OCI-LY1 (cell line): ENCODE results near the gene TMEM140.
A peak's percentile ranks its signal among the peaks of the same experiment; 100 is the strongest.

ENCODE experiments used
- H2AFZ ChIP-seq: fragments of 200-600 bp; sonication (generic), shearing (Covaris generic); 2 replicates; pipeline ENCODE4 v1.6.0; 2014; ENCODE audit warnings: antibody characterized with exemption, mild to moderate bottlenecking, low read length
- H3F3A ChIP-seq: fragments of 200-600 bp; sonication (generic), shearing (Covaris generic); 2 replicates; pipeline ENCODE4 v1.6.0; 2014; ENCODE audit warnings: mild to moderate bottlenecking, antibody characterized with exemption, low read length, moderate library complexity; ENCODE audit not compliant: insufficient read depth
- H3K27ac ChIP-seq: fragments of 200-600 bp; sonication (generic); 2 replicates; pipeline ENCODE4 v1.5.1; 2014; ENCODE audit warnings: low read length, mixed run types, mild to moderate bottlenecking, low read depth; ENCODE audit not compliant: poor library complexity, severe bottlenecking
- H3K27me3 ChIP-seq: fragments of 200-600 bp; sonication (generic); 2 replicates; pipeline ENCODE4 v1.6.0; 2014; ENCODE audit warnings: antibody characterized with exemption, mild to moderate bottlenecking, low read length, moderate library complexity; ENCODE audit not compliant: insufficient read depth
- H3K36me3 ChIP-seq: fragments of 200-600 bp; sonication (generic); 2 replicates; pipeline ENCODE4 v1.6.1; 2014; ENCODE audit warnings: mild to moderate bottlenecking, antibody characterized with exemption, low read length, moderate library complexity, mixed read lengths; ENCODE audit not compliant: insufficient read depth
- H3K4me1 ChIP-seq: fragments of 200-600 bp; sonication (generic); 2 replicates; pipeline ENCODE4 v1.5.1; 2014; ENCODE audit warnings: mild to moderate bottlenecking, low read length, moderate library complexity; ENCODE audit not compliant: insufficient read depth, severe bottlenecking
- H3K4me2 ChIP-seq: fragments of 200-600 bp; sonication (generic), shearing (Covaris generic); 2 replicates; pipeline ENCODE4 v1.6.1; 2014; ENCODE audit warnings: low read length
- H3K4me3 ChIP-seq: fragments of 200-600 bp; sonication (generic); 2 replicates; pipeline ENCODE4 v1.5.1; 2014; ENCODE audit warnings: low read length, low read depth, mild to moderate bottlenecking, mixed read lengths; ENCODE audit not compliant: poor library complexity, severe bottlenecking
- H3K79me2 ChIP-seq: fragments of 200-600 bp; shearing (Covaris generic); 2 replicates; pipeline ENCODE4 v1.6.1; 2016; ENCODE audit warnings: mixed run types, low read length, mixed read lengths; ENCODE audit not compliant: insufficient read depth
- H3K9ac ChIP-seq: fragments of 200-600 bp; sonication (generic), shearing (Covaris generic); 2 replicates; pipeline ENCODE4 v1.6.1; 2014; ENCODE audit warnings: mild to moderate bottlenecking, low read length, mixed read lengths
- H3K9me2 ChIP-seq: fragments of 200-600 bp; sonication (generic), shearing (Covaris generic); 2 replicates; pipeline ENCODE4 v1.6.1; 2014; ENCODE audit warnings: low read depth, mild to moderate bottlenecking, low read length, mixed read lengths
- H3K9me3 ChIP-seq: fragments of 200-600 bp; shearing (Covaris generic); 2 replicates; pipeline ENCODE4 v1.6.1; 2014; ENCODE audit warnings: low read length, mixed read lengths
- H4K20me1 ChIP-seq: fragments of 200-600 bp; sonication (generic), shearing (Covaris generic); 2 replicates; pipeline ENCODE4 v1.6.0; 2016; ENCODE audit warnings: mild to moderate bottlenecking, low read length; ENCODE audit not compliant: insufficient read depth
- EZH2 ChIP-seq: fragments of 200-600 bp; sonication (generic), shearing (Covaris generic); IDR thresholded peaks from 2 replicates; pipeline ENCODE4 v1.8.0; 2017; ENCODE audit warnings: borderline replicate concordance, mixed run types, mild to moderate bottlenecking, antibody characterized with exemption, low read length, moderate library complexity, mixed read lengths
- TF ChIP-seq, protein P1 (sequence below): fragments of 200-600 bp; sonication (generic), shearing (Covaris generic); IDR thresholded peaks from 2 replicates; pipeline ENCODE4 v1.5.1; 2017; ENCODE audit warnings: mild to moderate bottlenecking, antibody characterized with exemption, low read length, moderate library complexity, mixed read lengths

The TMEM140 gene

GRCh38 chr7:135158874-135159273 is 11.0 kb downstream of the TMEM140 start:
- no peaks in the 10 kb centered on the region for H3K79me2 ChIP-seq
- no peak overlapping the region for H3K4me2 ChIP-seq
- H2AFZ ChIP-seq: no peak overlapping the region
- no peak overlapping the region for H3K4me3 ChIP-seq
- H4K20me1 ChIP-seq: no peaks in the 10 kb centered on the region
- H3K36me3 ChIP-seq: peaks cover 48% of the 10 kb centered on the region
- H3K27ac ChIP-seq: no peak overlapping the region
- H3F3A ChIP-seq: no peaks in the 10 kb centered on the region
- TF ChIP-seq, protein P1, sequence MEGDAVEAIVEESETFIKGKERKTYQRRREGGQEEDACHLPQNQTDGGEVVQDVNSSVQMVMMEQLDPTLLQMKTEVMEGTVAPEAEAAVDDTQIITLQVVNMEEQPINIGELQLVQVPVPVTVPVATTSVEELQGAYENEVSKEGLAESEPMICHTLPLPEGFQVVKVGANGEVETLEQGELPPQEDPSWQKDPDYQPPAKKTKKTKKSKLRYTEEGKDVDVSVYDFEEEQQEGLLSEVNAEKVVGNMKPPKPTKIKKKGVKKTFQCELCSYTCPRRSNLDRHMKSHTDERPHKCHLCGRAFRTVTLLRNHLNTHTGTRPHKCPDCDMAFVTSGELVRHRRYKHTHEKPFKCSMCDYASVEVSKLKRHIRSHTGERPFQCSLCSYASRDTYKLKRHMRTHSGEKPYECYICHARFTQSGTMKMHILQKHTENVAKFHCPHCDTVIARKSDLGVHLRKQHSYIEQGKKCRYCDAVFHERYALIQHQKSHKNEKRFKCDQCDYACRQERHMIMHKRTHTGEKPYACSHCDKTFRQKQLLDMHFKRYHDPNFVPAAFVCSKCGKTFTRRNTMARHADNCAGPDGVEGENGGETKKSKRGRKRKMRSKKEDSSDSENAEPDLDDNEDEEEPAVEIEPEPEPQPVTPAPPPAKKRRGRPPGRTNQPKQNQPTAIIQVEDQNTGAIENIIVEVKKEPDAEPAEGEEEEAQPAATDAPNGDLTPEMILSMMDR: no peak
- TF ChIP-seq EZH2: no peak
- peaks cover 30% of the 10 kb centered on the region for H3K9me3 ChIP-seq
- H3K4me1 ChIP-seq: peaks cover 24% of the 10 kb centered on the region
- no peak overlapping the region for H3K9ac ChIP-seq
- H3K27me3 ChIP-seq: no peaks in the 10 kb centered on the region
- H3K9me2 ChIP-seq: no peaks in the 10 kb centered on the region

DNA sequence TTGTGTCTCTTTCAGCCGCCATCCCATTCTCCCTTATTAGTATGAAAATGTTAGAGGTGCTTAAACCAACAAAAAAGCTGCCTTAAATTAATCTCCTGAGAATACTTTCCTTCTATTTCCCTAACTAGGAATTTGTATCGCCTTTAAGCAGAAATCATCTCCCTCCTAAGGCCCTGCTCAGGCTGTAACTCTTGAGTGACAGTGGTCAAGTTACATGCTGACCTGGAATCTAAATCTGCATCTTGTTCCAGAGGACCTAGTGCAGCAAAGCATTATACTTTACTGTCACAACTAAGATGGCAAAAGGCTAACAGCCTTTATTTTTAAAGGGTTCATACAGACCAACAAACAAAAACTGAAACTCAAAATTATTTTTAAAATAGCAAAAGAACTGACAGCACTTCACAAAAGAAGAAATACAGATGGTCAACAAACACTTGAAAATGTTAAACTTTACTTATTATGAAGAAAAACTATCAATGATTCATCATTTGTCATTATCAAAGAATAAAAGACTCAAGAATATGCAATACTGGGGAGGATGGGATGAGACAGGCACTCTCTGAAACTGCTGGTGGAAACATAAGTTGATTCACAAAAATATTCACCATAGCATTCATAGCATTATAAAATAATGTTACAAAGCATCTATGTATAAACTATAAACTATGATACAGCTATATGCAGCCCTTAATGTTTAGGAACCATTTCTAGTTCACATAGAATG is 11.7 kb downstream of the TMEM140 start:
- Histone ChIP-seq H3K4me3 (no peak overlapping the region), H3K79me2 (no peaks in the 10 kb centered on the region), H3K4me1 (peaks cover 24% of the 10 kb centered on the region), H3K9me2 (no peaks in the 10 kb centered on the region), H3K4me2 (peak overlapping the region; percentile 57; the same call in 1 of the 2 replicates), H4K20me1 (no peaks in the 10 kb centered on the region), H3K27me3 (no peaks in the 10 kb centered on the region), H3K36me3 (peaks cover 54% of the 10 kb centered on the region), H3F3A (no peaks in the 10 kb centered on the region), H3K9me3 (peaks cover 30% of the 10 kb centered on the region), H3K27ac (peak overlapping the region; percentile 80), H2AFZ (no peak overlapping the region), H3K9ac (peak overlapping the region; percentile 48; the same call in 1 of the 2 replicates)
- TF ChIP-seq EZH2: no peak
- TF ChIP-seq, protein P1: no peak

- Histone ChIP-seq H3K9me2 (no peaks in the 10 kb centered on the region), H3K36me3 (peaks cover 62% of the 10 kb centered on the region), H4K20me1 (no peaks in the 10 kb centered on the region), H2AFZ (no peak overlapping the region), H3K4me3 (peak overlapping the region; percentile 15), H3K79me2 (no peaks in the 10 kb centered on the region), H3K27ac (peak overlapping the region; percentile 80), H3F3A (no peaks in the 10 kb centered on the region), H3K4me1 (peaks cover 24% of the 10 kb centered on the region), H3K9me3 (peaks cover 26% of the 10 kb centered on the region), H3K27me3 (no peaks in the 10 kb centered on the region), H3K4me2 (peak overlapping the region; percentile 57), H3K9ac (peak overlapping the region; percentile 48)
- TF ChIP-seq, protein P1: no peak
- no peak for TF ChIP-seq EZH2
These were observed 12.4 kb downstream of the TMEM140 start for GRCh38 chr7:135160098-135160857.
